H9 (cell line): ENCODE results near the gene KL. TPM values are rescaled to one million over a fixed set of nuclear protein-coding genes. Genes with fewer than 3 reads are reported as not detected.

Experiments
- DNase-seq: peaks from one replicate; pipeline ENCODE4 v3.0.0-alpha.2; 2017
- H2AFZ ChIP-seq: one replicate; pipeline ENCODE4 v1.6.1; 2013; ENCODE audit warnings: mild to moderate bottlenecking, low read length, control low read depth, moderate library complexity
- H2AK5ac ChIP-seq: 2 replicates; pipeline ENCODE4 v1.6.1; 2013; ENCODE audit warnings: low read length, control low read depth, mixed read lengths; ENCODE audit not compliant: insufficient read length
- H2BK120ac ChIP-seq: one replicate; pipeline ENCODE4 v1.6.1; 2013; ENCODE audit warnings: low read depth, mild to moderate bottlenecking, low read length, control low read depth, inconsistent platforms; ENCODE audit not compliant: poor library complexity, severe bottlenecking
- H2BK12ac ChIP-seq: 2 replicates; pipeline ENCODE4 v1.6.1; 2013; ENCODE audit warnings: low read length, control low read depth, mixed read lengths, low read depth; ENCODE audit not compliant: insufficient read length
- H2BK15ac ChIP-seq: 2 replicates; pipeline ENCODE4 v1.6.1; 2013; ENCODE audit warnings: low read depth, low read length, control low read depth
- H2BK20ac ChIP-seq: one replicate; pipeline ENCODE4 v1.6.1; 2013; ENCODE audit warnings: low read depth, mild to moderate bottlenecking, low read length, control low read depth, inconsistent platforms; ENCODE audit not compliant: poor library complexity, severe bottlenecking
- H2BK5ac ChIP-seq: 2 replicates; pipeline ENCODE4 v1.6.1; 2013; ENCODE audit warnings: low read length, control low read depth, mixed read lengths; ENCODE audit not compliant: insufficient read length
- H3K14ac ChIP-seq: 2 replicates; pipeline ENCODE4 v1.6.1; 2013; ENCODE audit warnings: low read length, control low read depth; ENCODE audit not compliant: insufficient read depth
- H3K18ac ChIP-seq: 2 replicates; pipeline ENCODE4 v1.6.1; 2013; ENCODE audit warnings: low read depth, mild to moderate bottlenecking, mixed read lengths, low read length, control low read depth; ENCODE audit not compliant: insufficient read length
- H3K23ac ChIP-seq: 2 replicates; pipeline ENCODE4 v1.6.1; 2013; ENCODE audit warnings: low read length, control low read depth, mixed read lengths, low read depth; ENCODE audit not compliant: insufficient read length
- H3K23me2 ChIP-seq: 2 replicates; pipeline ENCODE4 v1.6.1; 2013; ENCODE audit warnings: low read depth, mild to moderate bottlenecking, mixed read lengths, low read length, control low read depth; ENCODE audit not compliant: insufficient read length, poor library complexity, severe bottlenecking
- H3K27ac ChIP-seq: 2 replicates; pipeline ENCODE4 v1.5.1; 2013; ENCODE audit warnings: low read length, control low read depth, mixed read lengths, low read depth; ENCODE audit not compliant: insufficient read length
- H3K27me3 ChIP-seq: 2 replicates; pipeline ENCODE4 v1.6.1; 2013; ENCODE audit warnings: low read length, control low read depth, inconsistent platforms; ENCODE audit not compliant: insufficient read depth
- H3K4ac ChIP-seq: 2 replicates; pipeline ENCODE4 v1.6.1; 2013; ENCODE audit warnings: low read depth, mild to moderate bottlenecking, control low read depth, inconsistent platforms, low read length, moderate library complexity
- H3K4me1 ChIP-seq: 2 replicates; pipeline ENCODE4 v1.6.1; 2013; ENCODE audit warnings: low read length, control low read depth, inconsistent platforms; ENCODE audit not compliant: insufficient read depth
- H3K4me2 ChIP-seq: 2 replicates; pipeline ENCODE4 v1.6.1; 2013; ENCODE audit warnings: low read length, control low read depth, mixed read lengths; ENCODE audit not compliant: insufficient read length, insufficient read depth
- H3K56ac ChIP-seq: 2 replicates; pipeline ENCODE4 v1.6.1; 2013; ENCODE audit warnings: low read depth, mild to moderate bottlenecking, mixed read lengths, low read length, control low read depth; ENCODE audit not compliant: insufficient read length
- H3K79me1 ChIP-seq: 2 replicates; pipeline ENCODE4 v1.6.1; 2013; ENCODE audit warnings: low read depth, mild to moderate bottlenecking, moderate library complexity, low read length, control low read depth, inconsistent platforms; ENCODE audit not compliant: insufficient read depth, poor library complexity, severe bottlenecking
- H3K79me2 ChIP-seq: 2 replicates; pipeline ENCODE4 v1.6.1; 2013; ENCODE audit warnings: low read length, control low read depth, inconsistent platforms; ENCODE audit not compliant: insufficient read depth
- H3K9ac ChIP-seq: 2 replicates; pipeline ENCODE4 v1.6.1; 2013; ENCODE audit warnings: low read length, control low read depth, mixed read lengths; ENCODE audit not compliant: insufficient read length; ENCODE audit errors: extremely low read depth
- H3K9me3 ChIP-seq: one replicate; pipeline ENCODE4 v1.6.1; 2013; ENCODE audit warnings: low read depth, low read length, inconsistent platforms; ENCODE audit not compliant: control insufficient read depth
- H3T11ph ChIP-seq: one replicate; pipeline ENCODE4 v1.6.1; 2013; ENCODE audit warnings: mild to moderate bottlenecking, low read length, control low read depth, inconsistent platforms
- H4K20me1 ChIP-seq: one replicate; pipeline ENCODE4 v1.6.1; 2013; ENCODE audit not compliant: control insufficient read depth, insufficient read length, insufficient read depth
- H4K5ac ChIP-seq: 2 replicates; pipeline ENCODE4 v1.6.1; 2013; ENCODE audit warnings: low read depth, mild to moderate bottlenecking, mixed read lengths, low read length, control low read depth; ENCODE audit not compliant: insufficient read length
- H4K8ac ChIP-seq: replicated peaks from 2 replicates; pipeline ENCODE4 v1.6.1; 2013; ENCODE audit warnings: low read length, control low read depth, mixed read lengths, low read depth; ENCODE audit not compliant: insufficient read length
- H4K91ac ChIP-seq: 2 replicates; pipeline ENCODE4 v1.6.1; 2013; ENCODE audit warnings: low read depth, mild to moderate bottlenecking, moderate library complexity, mixed read lengths, low read length, control low read depth; ENCODE audit not compliant: insufficient read length
- H3K27ac Mint-ChIP-seq, 3 experiments: 2 replicates in 2 of 3; 3 replicates in 1 of 3; pipeline ENCODE4 v1.8.0; 2020 to 2021; ENCODE audit warnings: mixed read lengths in 3 of 3, mild to moderate bottlenecking in 1 of 3, moderate library complexity in 1 of 3
- H3K27me3 Mint-ChIP-seq: 2 replicates; pipeline ENCODE4 v1.8.0; 2021; ENCODE audit warnings: low read depth, mild to moderate bottlenecking, moderate library complexity, mixed read lengths
- H3K36me3 Mint-ChIP-seq, 3 experiments: 2 replicates in 2 of 3; 3 replicates in 1 of 3; pipeline ENCODE4 v1.8.0; 2020 to 2021; ENCODE audit warnings: low read depth in 3 of 3, mixed read lengths in 3 of 3; ENCODE audit not compliant: insufficient read depth in 1 of 3
- H3K4me1 Mint-ChIP-seq, 2 experiments: 2 replicates each; pipeline ENCODE4 v1.8.0; 2020; ENCODE audit warnings: mixed read lengths in 2 of 2
- H3K4me3 Mint-ChIP-seq, 2 experiments: 2 replicates in 1 of 2; 3 replicates in 1 of 2; pipeline ENCODE4 v1.8.0; 2020 to 2021; ENCODE audit warnings: mild to moderate bottlenecking in 2 of 2, mixed read lengths in 2 of 2, moderate library complexity in 1 of 2
- H3K9me3 Mint-ChIP-seq, 2 experiments: 2 replicates in 1 of 2; 3 replicates in 1 of 2; pipeline ENCODE4 v1.8.0; 2020; ENCODE audit warnings: mild to moderate bottlenecking in 2 of 2, mixed read lengths in 2 of 2, moderate library complexity in 1 of 2
- WGBS: extraction: QIAGEN DNeasy Blood & Tissue Kit; methylation state at CpG from one replicate; pipeline ENCODE4 v1.1.7; 2013; ENCODE audit warnings: missing lambda C conversion rate, low lambda C conversion rate, mixed read lengths; ENCODE audit not compliant: insufficient read length; ENCODE audit errors: extremely low coverage; 5-methylcytosine and 5-hydroxymethylcytosine counted together
- total RNA-seq: library from RNA; stranded (reverse); gene quantifications from 2 replicates; pipeline ENCODE4 v1.2.1, GENCODE V29; 2021
- TF ChIP-seq, protein P1 (sequence below): fragments of 200-600 bp; sonication (generic); conservative IDR thresholded peaks from 3 replicates; pipeline ENCODE4 v1.8.0; 2021; ENCODE audit warnings: antibody characterized with exemption, mild to moderate bottlenecking

Gene KL
- total RNA-seq, 1 experiment from 2014 or later = not detected

DNA sequence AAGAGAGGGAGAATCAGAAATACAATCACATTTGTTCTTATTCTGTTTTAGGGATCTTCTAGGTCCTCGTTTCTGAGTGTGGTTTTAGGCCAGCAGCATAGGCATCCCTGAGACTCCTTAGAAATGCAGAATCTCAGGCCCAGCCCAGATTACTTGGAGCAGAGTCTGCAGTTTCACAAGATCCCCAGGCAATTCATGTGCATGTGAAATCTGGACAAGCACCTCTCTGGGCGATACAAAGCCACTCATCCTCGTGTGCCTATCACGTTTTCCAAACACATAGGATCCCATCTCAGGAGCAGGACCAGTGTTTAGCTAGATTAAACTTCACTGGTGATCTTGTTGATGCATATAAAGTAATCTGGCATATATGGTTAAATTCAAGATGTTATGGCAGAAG, 87.2 kb downstream of the KL start:
- no peak for DNase-seq
- Histone ChIP-seq H3K27me3 (no peaks in the 10 kb centered on the region), H4K8ac (no peak overlapping the region)

More for the DNA sequence above, 87.2 kb downstream of the KL start:
- H3T11ph ChIP-seq = no peak overlapping the region
- H2BK20ac ChIP-seq = no peak overlapping the region
- Mint-ChIP-seq H3K27ac (no peak overlapping the region), H3K27me3 (no peaks in the 10 kb centered on the region), H3K36me3 (peaks cover 0 to 7% (median 0%) of the 10 kb centered on the region in 3 experiments; a peak in 2 of 7 replicates), H3K4me3 (no peak overlapping the region), H3K4me1 (peaks cover 4 to 6% of the 10 kb centered on the region in 2 experiments; a peak in 3 of 4 replicates), H3K9me3 (no peaks in the 10 kb centered on the region)
- no peaks in the 10 kb centered on the region for H3K23me2 ChIP-seq
- no peak overlapping the region for H3K9ac ChIP-seq
- no peak overlapping the region for H3K18ac ChIP-seq
- no peaks in the 10 kb centered on the region for H3K79me2 ChIP-seq
- H3K4me2 ChIP-seq = no peak overlapping the region
- no peak overlapping the region for H3K27ac ChIP-seq
- no peaks in the 10 kb centered on the region for H3K9me3 ChIP-seq
- H2BK120ac ChIP-seq = no peak overlapping the region
- no peak overlapping the region for H2AK5ac ChIP-seq
- no peak overlapping the region for H3K4ac ChIP-seq
- H3K79me1 ChIP-seq = no peaks in the 10 kb centered on the region
- no peaks in the 10 kb centered on the region for H3K4me1 ChIP-seq
- no CpG with 5 or more reads among the region's 4 CpGs for WGBS
- no peak overlapping the region for H2AFZ ChIP-seq
- no peak overlapping the region for H2BK12ac ChIP-seq
- H4K91ac ChIP-seq = no peak overlapping the region
- H3K23ac ChIP-seq = no peak overlapping the region
- H2BK15ac ChIP-seq = no peak overlapping the region
- H4K5ac ChIP-seq = no peak overlapping the region
- TF ChIP-seq, protein P1, sequence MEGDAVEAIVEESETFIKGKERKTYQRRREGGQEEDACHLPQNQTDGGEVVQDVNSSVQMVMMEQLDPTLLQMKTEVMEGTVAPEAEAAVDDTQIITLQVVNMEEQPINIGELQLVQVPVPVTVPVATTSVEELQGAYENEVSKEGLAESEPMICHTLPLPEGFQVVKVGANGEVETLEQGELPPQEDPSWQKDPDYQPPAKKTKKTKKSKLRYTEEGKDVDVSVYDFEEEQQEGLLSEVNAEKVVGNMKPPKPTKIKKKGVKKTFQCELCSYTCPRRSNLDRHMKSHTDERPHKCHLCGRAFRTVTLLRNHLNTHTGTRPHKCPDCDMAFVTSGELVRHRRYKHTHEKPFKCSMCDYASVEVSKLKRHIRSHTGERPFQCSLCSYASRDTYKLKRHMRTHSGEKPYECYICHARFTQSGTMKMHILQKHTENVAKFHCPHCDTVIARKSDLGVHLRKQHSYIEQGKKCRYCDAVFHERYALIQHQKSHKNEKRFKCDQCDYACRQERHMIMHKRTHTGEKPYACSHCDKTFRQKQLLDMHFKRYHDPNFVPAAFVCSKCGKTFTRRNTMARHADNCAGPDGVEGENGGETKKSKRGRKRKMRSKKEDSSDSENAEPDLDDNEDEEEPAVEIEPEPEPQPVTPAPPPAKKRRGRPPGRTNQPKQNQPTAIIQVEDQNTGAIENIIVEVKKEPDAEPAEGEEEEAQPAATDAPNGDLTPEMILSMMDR = no peak
- H4K20me1 ChIP-seq = no peaks in the 10 kb centered on the region
- no peak overlapping the region for H3K56ac ChIP-seq
- no peak overlapping the region for H2BK5ac ChIP-seq
- no peak overlapping the region for H3K14ac ChIP-seq
